Hippocampal formation (tissue), 2 donors: Measurements from ENCODE around the gene FGG.

Experiments
- DNase-seq, 2 donors: peaks; one replicate each; lab custom pipeline; 2025; lab: John Stamatoyannopoulos, UW

The FGG gene

DNA sequence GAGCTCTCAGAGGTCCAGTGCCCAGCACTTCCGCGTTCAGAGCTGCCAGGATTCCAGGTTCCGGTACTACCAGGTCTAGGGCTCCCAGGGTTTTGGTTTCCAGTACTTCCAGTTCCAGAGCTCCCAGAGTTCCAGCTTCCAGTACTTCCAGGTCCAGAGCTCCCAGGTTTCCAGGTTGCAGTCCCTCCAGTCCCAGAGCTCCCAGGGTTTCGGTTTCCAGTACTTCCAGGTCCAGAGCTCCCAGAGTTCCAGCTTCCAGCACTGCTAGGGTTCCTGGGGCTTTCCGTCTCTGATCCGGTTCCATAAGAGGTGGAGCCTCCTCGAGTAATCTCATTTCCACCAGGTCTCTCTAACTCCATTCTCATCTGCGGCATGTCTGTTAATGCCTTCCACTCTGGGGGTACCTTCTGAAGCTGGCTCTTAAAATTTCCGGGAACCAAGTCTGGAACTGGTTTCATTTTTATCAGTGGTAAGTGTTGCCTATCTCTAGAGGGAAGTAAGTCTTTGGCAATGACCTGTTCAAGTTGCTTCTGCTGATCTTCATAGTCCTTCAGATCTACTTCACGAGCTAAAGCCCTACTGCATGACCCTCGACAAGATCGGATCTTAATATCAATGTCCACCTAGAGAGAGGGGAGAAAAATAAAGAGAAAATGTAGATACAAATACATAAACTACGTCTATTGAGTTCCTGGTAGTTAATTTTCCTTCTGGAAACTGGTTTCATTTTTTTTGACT lies 26.0 kb downstream of the FGG start:
- DNase-seq, result no peak

GRCh38 chr4:154585369-154586018 lies 27.0 kb downstream of the FGG start:
- no peak for DNase-seq

DNA sequence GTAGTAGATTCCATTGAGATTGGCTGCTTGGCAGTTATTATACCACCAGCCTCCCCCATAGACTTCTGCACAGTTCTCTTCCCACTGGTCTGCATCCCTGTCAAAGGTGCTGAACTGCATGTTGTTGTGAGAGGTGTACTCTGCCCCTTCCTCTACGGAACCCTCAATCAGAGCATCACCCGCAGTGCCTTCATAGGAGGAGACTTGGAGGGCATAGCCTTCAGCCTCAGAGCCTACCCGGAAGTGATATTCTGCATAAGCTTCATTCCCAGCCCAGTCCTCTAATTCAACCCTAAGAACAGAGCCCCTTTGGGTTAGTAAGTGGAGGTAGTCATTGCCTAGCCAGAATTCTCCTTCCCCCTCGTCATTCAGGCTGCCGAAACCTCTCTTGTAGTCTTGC lies 28.2 kb downstream of the FGG start:
- DNase-seq, result no peak

DNA sequence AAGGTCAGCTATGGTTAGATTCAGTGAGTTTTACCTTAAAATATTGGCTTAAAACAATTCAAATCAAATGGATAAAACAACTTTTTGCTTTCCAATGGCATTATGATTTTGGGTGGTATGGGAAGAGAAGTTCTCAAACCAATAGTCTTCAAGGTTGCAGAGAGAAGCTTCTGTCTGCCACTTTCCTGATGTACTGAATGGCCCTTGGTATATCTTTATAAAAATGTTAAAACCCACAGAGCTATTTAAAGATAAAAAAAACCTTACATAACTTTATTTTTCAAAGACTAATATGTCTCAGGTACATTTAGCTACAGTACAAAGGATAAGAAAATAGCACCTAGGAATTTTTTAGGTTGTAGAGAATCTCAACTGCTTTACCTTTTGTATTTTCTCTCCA lies 28.8 kb downstream of the FGG start:
- DNase-seq, result no peak

DNA sequence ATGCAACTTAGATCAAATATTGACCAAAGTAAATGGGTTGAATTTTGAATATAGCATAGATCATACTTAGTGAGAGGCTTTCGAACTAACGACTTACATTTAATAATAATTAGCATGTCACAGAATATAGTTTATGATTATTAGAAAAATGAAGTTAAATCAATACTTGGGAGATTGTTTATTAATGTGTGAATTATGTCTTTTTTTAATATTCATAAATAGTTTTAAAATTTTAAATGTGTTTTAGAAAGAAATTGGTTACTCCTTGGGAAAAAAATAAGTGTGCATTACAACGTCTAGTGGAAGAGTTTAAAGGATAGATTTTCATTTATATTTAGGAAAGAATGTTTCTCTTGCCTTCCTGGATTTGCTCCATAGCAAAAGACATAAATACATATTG lies 29.2 kb downstream of the FGG start:
- no peak for DNase-seq

GRCh38 chr4:154582723-154583122 lies 29.7 kb downstream of the FGG start:
- DNase-seq, result no peak

DNA sequence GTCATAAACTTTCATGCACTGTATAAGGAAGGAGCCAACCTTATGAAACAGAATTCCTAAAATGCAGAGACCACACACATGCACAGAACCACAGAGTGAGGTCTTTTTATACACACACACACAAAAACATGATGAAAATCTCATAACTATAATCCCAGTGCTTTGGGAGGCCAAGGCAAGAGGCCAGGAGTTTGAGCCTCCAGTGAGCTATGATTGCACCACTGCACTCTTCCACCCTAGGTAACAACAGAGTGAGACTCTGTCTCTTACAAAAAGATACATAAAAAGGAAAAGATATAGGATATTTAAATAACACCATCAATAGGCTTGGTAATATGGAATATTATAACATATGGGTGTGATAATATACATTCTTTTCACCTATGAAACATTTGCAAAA lies 32.5 kb downstream of the FGG start:
- no peak for DNase-seq

DNA sequence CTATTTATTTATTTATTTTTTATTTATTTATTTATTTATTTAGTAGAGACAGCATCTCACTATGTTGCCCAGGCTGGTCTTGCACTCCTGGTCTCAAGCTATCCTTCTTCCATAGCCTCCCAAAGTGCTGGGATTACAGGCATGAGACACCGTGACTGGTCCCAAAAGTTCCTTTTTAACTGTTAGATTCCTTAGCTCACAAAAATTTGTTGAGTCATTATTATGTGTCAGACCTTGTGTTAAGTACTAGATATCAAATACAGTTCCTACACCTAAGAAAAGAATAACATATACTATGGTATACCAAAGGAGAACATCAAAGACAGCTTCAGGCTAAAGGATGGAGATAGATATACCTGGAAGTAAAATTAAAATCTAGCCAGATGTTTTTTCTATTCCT lies 33.5 kb downstream of the FGG start:
- DNase-seq, result no peak

DNA sequence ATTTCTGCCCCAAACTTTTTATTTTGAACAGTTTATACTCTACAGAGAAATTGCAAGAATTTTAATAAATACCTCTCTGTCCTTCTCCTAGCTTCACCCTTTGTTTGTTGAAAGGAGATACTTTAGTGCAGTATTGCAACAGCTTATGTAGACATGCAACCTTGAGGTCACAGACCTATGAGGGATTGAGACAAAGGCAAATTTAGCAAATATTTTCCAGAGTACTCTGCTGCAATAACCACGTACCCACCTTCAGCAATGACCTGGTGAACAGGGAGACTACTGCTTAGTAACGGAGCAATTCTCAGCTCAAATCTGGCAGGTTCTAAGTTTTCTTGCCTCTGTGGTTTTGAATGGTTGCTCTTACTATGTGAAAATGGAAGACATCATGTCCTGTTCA lies 35.1 kb downstream of the FGG start:
- DNase-seq, result no peak

GRCh38 chr4:154574311-154574710 lies 38.1 kb downstream of the FGG start:
- no peak for DNase-seq

DNA sequence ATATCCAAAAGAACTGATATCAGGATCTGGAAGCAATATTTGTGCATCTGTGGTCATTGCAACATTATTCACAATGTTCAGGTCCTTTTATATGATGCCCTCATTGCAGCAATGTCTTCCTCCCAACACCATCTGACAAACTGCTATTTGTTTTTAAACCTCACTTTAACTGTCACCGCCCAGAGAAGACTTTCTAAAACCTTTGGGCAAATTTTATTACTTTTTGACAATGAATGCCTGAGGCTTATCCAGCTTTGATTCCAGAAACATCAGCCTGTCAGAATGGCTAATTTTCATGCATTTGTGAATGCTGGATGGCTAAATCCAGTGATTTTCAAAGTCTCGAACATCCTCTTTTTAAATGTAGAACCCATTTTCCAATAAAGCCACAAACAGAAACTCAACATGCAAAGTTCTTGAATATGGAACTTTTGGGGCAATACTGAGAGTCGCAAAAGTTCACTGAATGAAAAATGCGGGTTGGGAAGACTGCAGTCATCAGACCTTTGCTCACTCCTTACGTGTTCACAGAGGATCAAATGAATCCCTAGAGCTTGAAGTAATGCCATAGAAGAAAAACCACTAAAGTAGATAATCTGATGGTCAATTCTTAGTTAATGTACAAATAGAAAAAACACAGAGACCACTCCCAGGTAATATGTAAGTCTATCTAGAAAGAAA lies 39.1 kb downstream of the FGG start:
- no peak for DNase-seq

DNA sequence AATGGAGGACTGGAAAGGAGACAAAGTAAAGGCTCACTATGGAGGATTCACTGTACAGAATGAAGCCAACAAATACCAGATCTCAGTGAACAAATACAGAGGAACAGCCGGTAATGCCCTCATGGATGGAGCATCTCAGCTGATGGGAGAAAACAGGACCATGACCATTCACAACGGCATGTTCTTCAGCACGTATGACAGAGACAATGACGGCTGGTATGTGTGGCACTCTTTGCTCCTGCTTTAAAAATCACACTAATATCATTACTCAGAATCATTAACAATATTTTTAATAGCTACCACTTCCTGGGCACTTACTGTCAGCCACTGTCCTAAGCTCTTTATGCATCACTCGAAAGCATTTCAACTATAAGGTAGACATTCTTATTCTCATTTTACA lies 42.9 kb downstream of the FGG start:
- no peak for DNase-seq

DNA sequence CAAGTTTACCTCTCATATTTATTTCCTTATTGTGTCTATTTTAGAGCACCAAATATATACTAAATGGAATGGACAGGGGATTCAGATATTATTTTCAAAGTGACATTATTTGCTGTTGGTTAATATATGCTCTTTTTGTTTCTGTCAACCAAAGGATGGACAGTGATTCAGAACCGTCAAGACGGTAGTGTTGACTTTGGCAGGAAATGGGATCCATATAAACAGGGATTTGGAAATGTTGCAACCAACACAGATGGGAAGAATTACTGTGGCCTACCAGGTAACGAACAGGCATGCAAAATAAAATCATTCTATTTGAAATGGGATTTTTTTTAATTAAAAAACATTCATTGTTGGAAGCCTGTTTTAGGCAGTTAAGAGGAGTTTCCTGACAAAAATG lies 43.4 kb downstream of the FGG start:
- DNase-seq, result no peak

GRCh38 chr4:154566639-154567204 lies 45.7 kb downstream of the FGG start:
- DNase-seq, result no peak

- no peak for DNase-seq
Observed at GRCh38 chr4:154565704-154566103, 46.8 kb downstream of the FGG start.

DNA sequence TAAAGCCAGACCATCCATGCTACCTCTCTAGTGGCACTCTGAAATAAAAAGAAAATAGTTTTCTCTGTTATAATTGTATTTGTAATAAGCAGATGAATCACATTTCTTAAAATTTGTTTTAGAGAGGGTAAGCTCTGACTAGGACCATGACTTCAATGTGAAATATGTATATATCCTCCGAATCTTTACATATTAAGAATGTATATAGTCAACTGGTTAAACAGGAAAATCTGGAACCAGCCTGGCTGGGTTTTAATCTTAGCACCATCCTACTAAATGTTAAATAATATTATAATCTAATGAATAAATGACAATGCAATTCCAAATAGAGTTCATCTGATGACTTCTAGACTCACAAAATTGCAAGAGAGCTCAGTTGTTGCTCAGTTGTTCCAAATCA lies 48.1 kb downstream of the FGG start:
- DNase-seq, result no peak

GRCh38 chr4:154562697-154563254 lies 49.7 kb downstream of the FGG start, which contains the start of gene FGB:
Gene FGB (plus strand): TSS chr4:154563011. CDS start chr4:154563019, 8 bp downstream.
- no peak for DNase-seq

DNA sequence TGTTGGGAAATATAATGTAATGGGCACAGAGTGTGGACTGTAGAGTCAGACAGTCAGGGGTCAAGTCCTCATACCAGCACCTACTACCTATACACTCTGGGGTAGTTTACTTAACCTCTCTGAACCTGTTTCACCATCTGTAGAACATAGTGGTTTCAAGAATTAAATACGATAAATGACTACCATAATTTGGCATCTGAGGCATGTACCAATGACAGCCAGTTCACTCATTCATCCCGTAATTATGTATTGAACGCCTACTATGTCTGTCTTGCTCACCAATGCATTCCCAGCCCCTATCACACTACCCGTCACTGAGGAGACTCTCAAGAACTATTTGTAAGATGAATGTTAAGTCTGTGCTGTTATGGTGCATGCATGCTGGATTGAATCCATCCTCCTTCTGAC lies 51.6 kb downstream of the FGG start:
- no peak for DNase-seq

- DNase-seq, result no peak
Observed at GRCh38 chr4:154560419-154560801, 52.0 kb downstream of the FGG start.

DNA sequence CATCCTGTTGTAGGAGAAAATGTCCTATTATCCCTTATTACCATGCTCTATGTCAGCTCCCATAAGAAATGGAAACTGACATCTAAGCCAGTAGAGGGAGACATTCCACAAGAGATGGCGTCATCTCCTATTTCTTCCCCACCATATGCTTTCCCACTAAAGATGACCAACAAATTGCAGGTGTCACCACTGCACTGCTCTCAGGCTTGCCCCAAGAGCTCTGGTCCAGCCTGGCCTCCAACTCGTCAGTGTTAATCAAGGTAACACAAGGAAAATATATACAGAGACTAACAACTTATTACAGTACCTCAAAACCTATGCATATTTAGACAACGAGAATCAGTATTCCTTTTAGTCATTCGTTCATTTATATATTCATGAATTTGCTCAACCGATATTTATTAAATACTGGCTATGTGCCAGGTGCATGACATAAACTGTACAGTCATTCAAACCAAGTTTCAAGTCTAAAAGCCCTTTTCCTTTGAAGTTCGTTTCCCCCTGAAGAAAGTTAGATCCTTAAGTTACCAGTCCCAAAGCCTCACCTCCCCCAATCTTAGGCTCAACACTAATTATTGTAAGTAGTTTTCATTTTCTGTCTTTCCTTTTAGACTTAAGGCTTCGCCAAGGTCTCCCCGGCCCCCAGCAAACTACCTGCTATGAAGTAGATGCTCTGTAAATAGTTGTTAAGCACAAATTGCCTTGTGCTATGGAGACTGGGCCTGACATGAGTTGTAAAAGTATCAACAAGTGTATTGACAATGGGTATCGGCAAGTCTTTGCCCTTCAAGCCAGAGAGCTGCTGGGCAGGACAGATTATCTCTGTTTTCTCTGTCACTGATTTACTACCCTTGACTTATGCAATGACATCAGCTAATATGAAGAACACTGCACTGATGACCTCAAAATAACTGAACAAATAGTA lies 52.7 kb downstream of the FGG start:
- peak in 1 of 2 donors; percentile 2 for DNase-seq

DNA sequence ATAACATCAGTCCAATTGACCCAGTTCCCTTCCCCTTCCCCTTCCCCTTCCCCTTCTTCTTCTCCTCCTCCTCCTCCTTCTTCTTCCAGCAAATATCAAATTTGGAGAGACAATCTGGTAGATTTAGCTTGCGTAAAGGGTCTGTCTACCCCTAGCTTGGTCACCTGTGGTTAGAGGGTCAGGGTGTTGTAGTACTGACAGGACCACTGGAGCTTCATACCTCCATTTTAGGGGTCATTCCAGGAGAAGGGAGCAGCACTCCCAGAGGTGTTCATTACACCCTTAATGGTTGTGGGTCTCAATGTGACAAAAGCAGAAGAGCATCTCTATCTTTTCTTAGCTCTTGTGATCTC lies 53.3 kb downstream of the FGG start:
- DNase-seq, result no peak
